ENCODE results near the gene SCN9A. TPM values are rescaled to one million over a fixed set of nuclear protein-coding genes. Genes with fewer than 3 reads are reported as not detected.

SCN9A gene
- total and polyA plus RNA-seq, 9 of the 15 experiments (the other 6 are each of a cell fraction or from before 2014, with no cell fraction given): 1.4 to 22.8 (median 7.1) TPM

- TF ChIP-seq RBM22 (IDR thresholded peaks at IDR 0.05; ENCODE audit: low read depth, low read length, poor library complexity, severe bottlenecking): no peak
- TF ChIP-seq PHB (CRISPR knock-in tag; IDR thresholded peaks at IDR 0.05): no peak
- TF ChIP-seq MLX (CRISPR knock-in tag; conservative IDR thresholded peaks at IDR 0.05): no peak
- TF ChIP-seq CTCF (IDR thresholded peaks at IDR 0.05 in 2 of 3, conservative IDR thresholded peaks at IDR 0.05 in 1 of 3; ENCODE audit: insufficient read depth in 2 of 3, low read depth in 1 of 3, low read length in 3 of 3): peak; percentile 36 to 40 (median 36); a peak in 5 of 6 replicates
- no peak for TF ChIP-seq U2AF1 (optimal IDR thresholded peaks at IDR 0.05; ENCODE audit: low read depth, low read length)
- peak; percentile 90 for TF ChIP-seq EP400 (IDR thresholded peaks at IDR 0.05)
- no peak for TF ChIP-seq THAP7 (CRISPR knock-in tag; IDR thresholded peaks at IDR 0.05)
- TF ChIP-seq SNIP1 (IDR thresholded peaks at IDR 0.05; ENCODE audit: low read depth): no peak
- no peak for TF ChIP-seq CEBPG (CRISPR knock-in tag; IDR thresholded peaks at IDR 0.05)
- peak in 1 of 2 experiments; percentile 1; a peak in 1 of 4 replicates for TF ChIP-seq CEBPG (tag; conservative IDR thresholded peaks at IDR 0.05 in 1 of 2, IDR thresholded peaks at IDR 0.05 in 1 of 2)
- no peak for TF ChIP-seq STAG1 (CRISPR knock-in tag; IDR thresholded peaks at IDR 0.05; ENCODE audit: borderline replicate concordance)
- no peak for TF ChIP-seq SIX5 (IDR thresholded peaks at IDR 0.05; ENCODE audit: borderline replicate concordance in 1 of 2, insufficient read depth in 1 of 2, low read depth in 1 of 2, low read length in 2 of 2)
- peak; percentile 93 to 98 for TF ChIP-seq UBTF (IDR thresholded peaks at IDR 0.05; ENCODE audit: borderline replicate concordance in 1 of 2, low read depth in 2 of 2, low read length in 2 of 2)
- TF ChIP-seq ETV1 (tag; conservative IDR thresholded peaks at IDR 0.05; ENCODE audit: low read depth): peak; percentile 98
- no peak for TF ChIP-seq SPI1 (IDR thresholded peaks at IDR 0.05; ENCODE audit: borderline replicate concordance, low read depth, low read length)
- no peak for TF ChIP-seq ZBTB26 (CRISPR knock-in tag; IDR thresholded peaks at IDR 0.05)
- no peak for TF ChIP-seq NR3C1 (CRISPR knock-in tag; IDR thresholded peaks at IDR 0.05)
- TF ChIP-seq ZNF146 (CRISPR knock-in tag; IDR thresholded peaks at IDR 0.05; ENCODE audit: unreplicated experiment): no peak
- TF ChIP-seq MTA1 (IDR thresholded peaks at IDR 0.05; ENCODE audit: borderline replicate concordance): peak; percentile 85
- TF ChIP-seq ERF (CRISPR knock-in tag; IDR thresholded peaks at IDR 0.05): no peak
- TF ChIP-seq HNRNPLL (IDR thresholded peaks at IDR 0.05; ENCODE audit: low read depth, low read length, poor library complexity, severe bottlenecking): peak; percentile 90
Measured at GRCh38 chr2:166375736-166376487, at the start of gene SCN9A (continued).
